Breast epithelium (tissue), 4 donors: Measurements from ENCODE around the gene IFIT1. TPM values are rescaled to one million over a fixed set of nuclear protein-coding genes. Genes with fewer than 3 reads are reported as not detected.

Experiments
- DNase-seq, 2 donors: peaks; one replicate each; pipeline ENCODE4 v3.0.0-alpha.2; 2019; ENCODE audit warnings: low spot score in 2 of 2
- H3K27ac ChIP-seq, 2 donors: fragments of 200-600 bp; sonication (generic) in 1 of 2; one replicate each; pipeline ENCODE4 v1.5.1; 2016 to 2019; ENCODE audit warnings: mild to moderate bottlenecking in 1 of 2
- H3K27me3 ChIP-seq, 2 donors: fragments of 200-600 bp; sonication (generic) in 1 of 2; one replicate each; pipeline versions ENCODE4 v1.5.1 to v1.6.0; 2017 to 2019; ENCODE audit warnings: control low read depth in 1 of 2, mild to moderate bottlenecking in 1 of 2
- H3K36me3 ChIP-seq: fragments of 200-600 bp; one replicate; pipeline ENCODE4 v1.5.1; 2019
- H3K4me1 ChIP-seq, 2 donors: fragments of 200-600 bp; sonication (generic); one replicate each; pipeline ENCODE4 v1.5.1; 2016 to 2019; ENCODE audit warnings: control low read depth in 1 of 2
- H3K4me3 ChIP-seq, 3 donors: fragments of 200-600 bp; sonication (generic); 1 replicate in 2 of 3; 2 replicates in 1 of 3; pipeline ENCODE4 v1.5.1; 2016 to 2019; ENCODE audit warnings: mild to moderate bottlenecking in 3 of 3, moderate library complexity in 2 of 3
- H3K9me3 ChIP-seq, 2 donors: fragments of 200-600 bp; sonication (generic) in 1 of 2; one replicate each; pipeline ENCODE4 v1.5.1; 2016 to 2019; ENCODE audit warnings: control low read depth in 1 of 2
- CTCF ChIP-seq, 3 donors: fragments of 450-650 bp; IDR thresholded peaks; one replicate each; pipeline ENCODE4 v1.5.1; 2016 to 2017; ENCODE audit warnings: antibody characterized with exemption in 3 of 3, mild to moderate bottlenecking in 3 of 3, moderate library complexity in 3 of 3
- POLR2A ChIP-seq: fragments of 450-650 bp; IDR thresholded peaks from one replicate; pipeline ENCODE4 v1.6.1; 2016; ENCODE audit warnings: antibody characterized with exemption, mild to moderate bottlenecking, moderate library complexity
- POLR2AphosphoS5 ChIP-seq, 3 donors: sonication (generic); formaldehyde crosslinking; IDR thresholded peaks; one replicate each; pipeline ENCODE4 v1.6.1; 2017; ENCODE audit warnings: antibody characterized with exemption in 3 of 3
- intact Hi-C: fragments of 100-400 bp; cut with DNase I; formaldehyde crosslinking; loops from one replicate; pipeline ENCODE4 v1.15.1; 2023; ENCODE audit warnings: low total_unique reads
- total RNA-seq, 3 donors: library from RNA; depleted of rRNA; stranded (reverse); fragments of >200 nt; gene quantifications; one replicate each; pipeline ENCODE4 v1.1.0, GENCODE V29; 2016

IFIT1 gene
- total RNA-seq, 3 donors from 2014 or later: 10.2 to 13.9 (median 11.4) TPM

GRCh38 chr10:89419548-89419947 is 27.1 kb downstream of the IFIT1 start:
- TF ChIP-seq CTCF (IDR thresholded peaks at IDR 0.05): no peak
- TF ChIP-seq POLR2A: no peak
- no peak for TF ChIP-seq POLR2AphosphoS5 (IDR thresholded peaks at IDR 0.05)
- Histone ChIP-seq H3K9me3 (no peaks in the 10 kb centered on the region), H3K4me3 (no peak overlapping the region), H3K36me3 (no peaks in the 10 kb centered on the region), H3K27ac (no peak overlapping the region), H3K4me1 (no peaks in the 10 kb centered on the region), H3K27me3 (no peaks in the 10 kb centered on the region)
- no peak for DNase-seq
- intact Hi-C loops: no loop called here

- no peaks in the 10 kb centered on the region for H3K4me1 ChIP-seq
- no peak for DNase-seq
- no peaks in the 10 kb centered on the region for H3K27me3 ChIP-seq
- H3K36me3 ChIP-seq: no peaks in the 10 kb centered on the region
- H3K9me3 ChIP-seq: no peaks in the 10 kb centered on the region
- TF ChIP-seq POLR2A (no peak), CTCF (IDR thresholded peaks at IDR 0.05) (no peak), POLR2AphosphoS5 (IDR thresholded peaks at IDR 0.05) (no peak)
- intact Hi-C loops: no loop called here
- no peak overlapping the region for H3K4me3 ChIP-seq
- H3K27ac ChIP-seq: no peak overlapping the region
Measured at GRCh38 chr10:89421018-89421476, 28.6 kb downstream of the IFIT1 start.

- Histone ChIP-seq H3K4me3 (no peak overlapping the region), H3K36me3 (no peaks in the 10 kb centered on the region), H3K27me3 (no peaks in the 10 kb centered on the region), H3K4me1 (no peaks in the 10 kb centered on the region), H3K27ac (no peak overlapping the region), H3K9me3 (no peaks in the 10 kb centered on the region)
- TF ChIP-seq POLR2A: no peak
- TF ChIP-seq CTCF (IDR thresholded peaks at IDR 0.05): no peak
- TF ChIP-seq POLR2AphosphoS5 (IDR thresholded peaks at IDR 0.05): no peak
- intact Hi-C loops: loop anchor here (5.0 kb wide), 1 partner anchor 127 kb away; no protein-coding TSS in a partner anchor
- DNase-seq: no peak
Measured at GRCh38 chr10:89425000-89425399, 32.6 kb downstream of the IFIT1 start.

- H3K9me3 ChIP-seq: no peaks in the 10 kb centered on the region
- intact Hi-C loops: loop anchor here (2.0 to 5.0 kb wide), 2 partner anchors 20 to 126 kb away; no protein-coding TSS in a partner anchor
- H3K27ac ChIP-seq: no peak overlapping the region
- no peak for DNase-seq
- H3K36me3 ChIP-seq: no peaks in the 10 kb centered on the region
- TF ChIP-seq POLR2AphosphoS5 (IDR thresholded peaks at IDR 0.05) (no peak), CTCF (IDR thresholded peaks at IDR 0.05) (peak; percentile 62 to 82 (median 81)), POLR2A (no peak)
- no peak overlapping the region for H3K4me3 ChIP-seq
- H3K4me1 ChIP-seq: no peaks in the 10 kb centered on the region
- no peaks in the 10 kb centered on the region for H3K27me3 ChIP-seq
Measured at GRCh38 chr10:89426230-89426868, 33.9 kb downstream of the IFIT1 start.

GRCh38 chr10:89427629-89428028 is 35.2 kb downstream of the IFIT1 start:
- no peaks in the 10 kb centered on the region for H3K27me3 ChIP-seq
- intact Hi-C loops: loop anchor here (2.0 to 5.0 kb wide), 2 partner anchors 19 to 125 kb away; no protein-coding TSS in a partner anchor
- no peaks in the 10 kb centered on the region for H3K9me3 ChIP-seq
- no peaks in the 10 kb centered on the region for H3K36me3 ChIP-seq
- DNase-seq: no peak
- H3K4me1 ChIP-seq: no peaks in the 10 kb centered on the region
- no peak overlapping the region for H3K4me3 ChIP-seq
- TF ChIP-seq POLR2A (no peak), POLR2AphosphoS5 (IDR thresholded peaks at IDR 0.05) (no peak), CTCF (IDR thresholded peaks at IDR 0.05) (no peak)
- H3K27ac ChIP-seq: no peak overlapping the region
